Calu3 (cell line): ENCODE results near the gene KRT6A. TPM values are rescaled to one million over a fixed set of nuclear protein-coding genes. Genes with fewer than 3 reads are reported as not detected.
"Not testable (repeated sequence)": the region's sequence is repeated elsewhere in the genome, so short reads cannot be mapped to it uniquely, and the experiment has no call there.

ENCODE experiments used
- BruUV-seq: library from RNA; stranded (reverse); fragments of 400-500 nt; replicated peaks from 2 replicates; lab custom pipeline; 2021; lab: Mats Ljungman, UMichigan
- CTCF ChIA-PET: fragments of 300-600 bp; sonication (Branson Sonifier 250); formaldehyde crosslinking; loops from one replicate; lab custom pipeline; 2022; ENCODE audit warnings: antibody characterized with exemption; lab: Charles Lee
- DNase-seq: peaks from one replicate; pipeline ENCODE4 v3.0.0; 2022
- H3K27ac Mint-ChIP-seq: one replicate; pipeline ENCODE4 v1.8.0; 2022; ENCODE audit warnings: mixed read lengths; ENCODE audit not compliant: unreplicated experiment
- H3K27me3 Mint-ChIP-seq: one replicate; pipeline ENCODE4 v1.8.0; 2022; ENCODE audit warnings: mixed read lengths; ENCODE audit not compliant: unreplicated experiment
- H3K36me3 Mint-ChIP-seq: one replicate; pipeline ENCODE4 v1.8.0; 2022; ENCODE audit warnings: mild to moderate bottlenecking, moderate library complexity, mixed read lengths; ENCODE audit not compliant: insufficient read depth, unreplicated experiment
- H3K4me1 Mint-ChIP-seq: one replicate; pipeline ENCODE4 v1.8.0; 2022; ENCODE audit warnings: mild to moderate bottlenecking, low read depth, mixed read lengths; ENCODE audit not compliant: unreplicated experiment
- H3K4me3 Mint-ChIP-seq: one replicate; pipeline ENCODE4 v1.8.0; 2022; ENCODE audit warnings: mild to moderate bottlenecking, low read depth, moderate library complexity, mixed read lengths; ENCODE audit not compliant: unreplicated experiment
- H3K9me3 Mint-ChIP-seq: one replicate; pipeline ENCODE4 v1.8.0; 2022; ENCODE audit warnings: low read depth, mixed read lengths; ENCODE audit not compliant: unreplicated experiment
- intact Hi-C: fragments of 100-400 bp; cut with micrococcal nuclease; formaldehyde crosslinking; loops from one replicate; pipeline ENCODE4 v1.10.0; 2022; ENCODE audit not compliant: unreplicated experiment
- total RNA-seq: library from RNA; stranded (reverse); gene quantifications from 2 replicates; pipeline ENCODE4 v1.2.3, GENCODE V29; 2022
- TF ChIP-seq, protein P1 (sequence below): fragments of 200-600 bp; IDR thresholded peaks from one replicate; pipeline ENCODE4 v1.8.0; 2022; ENCODE audit warnings: antibody characterized with exemption; ENCODE audit not compliant: unreplicated experiment

Gene KRT6A
- total RNA-seq, 1 experiment from 2014 or later = 0.24 TPM

DNA sequence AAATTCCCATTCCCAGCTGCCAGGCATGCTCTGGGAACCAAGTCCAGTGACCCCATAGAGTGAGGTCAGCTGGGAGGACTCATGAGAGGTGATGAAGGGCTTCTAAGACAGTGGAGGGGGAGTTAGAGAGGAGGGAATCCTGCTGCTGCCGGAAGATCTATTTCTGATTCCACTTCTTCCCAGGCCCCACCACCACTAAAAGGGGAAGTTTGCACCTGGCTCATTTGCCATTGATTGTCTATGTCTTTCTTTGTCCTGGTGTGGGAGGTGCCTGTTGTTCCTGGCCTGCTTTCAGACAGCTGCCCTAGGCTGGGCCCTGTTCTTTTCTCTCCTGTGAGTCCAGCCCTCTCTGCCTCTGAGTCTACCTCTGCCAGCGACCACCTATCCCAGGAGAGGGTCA lies 3.0 kb upstream of the KRT6A start:
- CTCF ChIA-PET = no interaction called here
- Mint-ChIP-seq H3K4me1 (peaks cover 7% of the 10 kb centered on the region), H3K4me3 (no peak overlapping the region), H3K27ac (no peak overlapping the region), H3K36me3 (no peaks in the 10 kb centered on the region), H3K27me3 (peaks cover 77% of the 10 kb centered on the region), H3K9me3 (no peaks in the 10 kb centered on the region)
- intact Hi-C loops = no loop called here
- no peak for DNase-seq
- TF ChIP-seq, protein P1, sequence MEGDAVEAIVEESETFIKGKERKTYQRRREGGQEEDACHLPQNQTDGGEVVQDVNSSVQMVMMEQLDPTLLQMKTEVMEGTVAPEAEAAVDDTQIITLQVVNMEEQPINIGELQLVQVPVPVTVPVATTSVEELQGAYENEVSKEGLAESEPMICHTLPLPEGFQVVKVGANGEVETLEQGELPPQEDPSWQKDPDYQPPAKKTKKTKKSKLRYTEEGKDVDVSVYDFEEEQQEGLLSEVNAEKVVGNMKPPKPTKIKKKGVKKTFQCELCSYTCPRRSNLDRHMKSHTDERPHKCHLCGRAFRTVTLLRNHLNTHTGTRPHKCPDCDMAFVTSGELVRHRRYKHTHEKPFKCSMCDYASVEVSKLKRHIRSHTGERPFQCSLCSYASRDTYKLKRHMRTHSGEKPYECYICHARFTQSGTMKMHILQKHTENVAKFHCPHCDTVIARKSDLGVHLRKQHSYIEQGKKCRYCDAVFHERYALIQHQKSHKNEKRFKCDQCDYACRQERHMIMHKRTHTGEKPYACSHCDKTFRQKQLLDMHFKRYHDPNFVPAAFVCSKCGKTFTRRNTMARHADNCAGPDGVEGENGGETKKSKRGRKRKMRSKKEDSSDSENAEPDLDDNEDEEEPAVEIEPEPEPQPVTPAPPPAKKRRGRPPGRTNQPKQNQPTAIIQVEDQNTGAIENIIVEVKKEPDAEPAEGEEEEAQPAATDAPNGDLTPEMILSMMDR = no peak
- BruUV-seq = no TSS peak

DNA sequence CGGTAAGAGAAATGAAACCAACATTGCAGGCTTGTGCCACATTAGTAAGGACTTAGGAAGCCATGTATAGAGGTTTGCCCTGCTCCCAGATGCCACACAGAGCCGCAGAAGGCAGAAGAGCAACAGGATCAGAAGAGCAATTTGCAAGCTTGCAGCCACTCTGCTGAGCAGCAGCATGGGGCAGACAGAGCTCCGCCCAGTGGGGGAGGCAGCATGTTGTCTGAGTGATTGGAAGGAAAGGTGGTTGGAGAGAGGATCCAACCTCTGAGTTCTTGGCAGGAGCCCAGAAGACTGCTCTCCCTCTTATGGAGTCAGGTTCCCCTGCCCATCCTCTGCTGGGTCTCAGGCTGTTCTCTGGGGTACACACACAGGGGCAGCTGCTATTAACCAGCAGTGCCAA lies 2.3 kb upstream of the KRT6A start:
- peaks cover under 1% of the 10 kb centered on the region for H3K4me1 Mint-ChIP-seq
- no peaks in the 10 kb centered on the region for H3K9me3 Mint-ChIP-seq
- H3K4me3 Mint-ChIP-seq = no peak overlapping the region
- TF ChIP-seq, protein P1 = no peak
- no peaks in the 10 kb centered on the region for H3K36me3 Mint-ChIP-seq
- H3K27me3 Mint-ChIP-seq = peaks cover 84% of the 10 kb centered on the region
- BruUV-seq = no TSS peak
- intact Hi-C loops = no loop called here
- no peak for DNase-seq
- CTCF ChIA-PET = no interaction called here
- no peak overlapping the region for H3K27ac Mint-ChIP-seq

DNA sequence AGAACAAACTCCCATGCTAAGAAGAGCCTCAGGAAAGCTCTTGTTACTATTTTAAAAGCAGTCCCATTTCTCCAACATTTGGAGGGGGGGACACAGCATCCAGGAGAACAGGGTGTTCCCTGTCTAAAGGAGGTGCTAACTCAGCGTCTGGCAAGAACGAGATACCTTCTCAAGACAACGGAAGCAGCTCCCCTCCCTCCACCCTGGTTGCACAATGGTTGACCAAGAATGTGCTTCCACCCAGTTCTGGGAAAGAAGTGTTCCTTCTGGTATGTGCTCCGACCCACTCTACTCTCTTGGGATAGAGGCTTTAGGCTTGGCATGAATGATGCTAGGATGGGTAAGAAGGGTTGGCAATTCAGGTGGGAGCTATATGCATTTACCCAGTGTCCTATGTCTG lies 1.5 kb upstream of the KRT6A start:
- Mint-ChIP-seq H3K9me3 (no peaks in the 10 kb centered on the region), H3K4me3 (no peak overlapping the region), H3K27ac (no peak overlapping the region), H3K4me1 (no peaks in the 10 kb centered on the region), H3K36me3 (no peaks in the 10 kb centered on the region), H3K27me3 (peaks cover 93% of the 10 kb centered on the region)
- TF ChIP-seq, protein P1 = no peak
- no peak for DNase-seq
- CTCF ChIA-PET = no interaction called here
- intact Hi-C loops = no loop called here
- BruUV-seq = no TSS peak

DNA sequence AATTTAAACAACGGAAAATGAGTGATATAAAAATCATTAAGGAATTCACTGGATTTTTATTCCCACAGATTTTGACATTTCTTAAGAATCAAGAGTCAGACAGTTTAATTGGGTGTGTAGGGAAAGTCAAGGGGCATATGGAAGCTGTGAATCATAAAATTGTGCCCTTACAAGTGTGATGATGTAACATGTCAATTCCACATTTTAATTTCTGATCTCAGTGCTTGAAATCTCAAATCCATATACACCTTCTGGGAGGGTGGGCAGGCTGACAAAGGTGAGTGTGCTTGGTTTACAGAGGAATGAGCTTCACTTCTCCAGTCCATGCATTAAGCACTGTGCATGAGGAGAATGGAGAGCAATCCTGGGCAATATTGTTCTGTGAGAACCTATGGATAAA lies 1.0 kb upstream of the KRT6A start:
- TF ChIP-seq, protein P1 = no peak
- Mint-ChIP-seq H3K9me3 (no peaks in the 10 kb centered on the region), H3K4me3 (no peak overlapping the region), H3K36me3 (no peaks in the 10 kb centered on the region), H3K4me1 (no peaks in the 10 kb centered on the region), H3K27ac (no peak overlapping the region), H3K27me3 (peaks cover 97% of the 10 kb centered on the region)
- intact Hi-C loops = no loop called here
- CTCF ChIA-PET = no interaction called here
- no peak for DNase-seq
- no TSS peak for BruUV-seq

DNA sequence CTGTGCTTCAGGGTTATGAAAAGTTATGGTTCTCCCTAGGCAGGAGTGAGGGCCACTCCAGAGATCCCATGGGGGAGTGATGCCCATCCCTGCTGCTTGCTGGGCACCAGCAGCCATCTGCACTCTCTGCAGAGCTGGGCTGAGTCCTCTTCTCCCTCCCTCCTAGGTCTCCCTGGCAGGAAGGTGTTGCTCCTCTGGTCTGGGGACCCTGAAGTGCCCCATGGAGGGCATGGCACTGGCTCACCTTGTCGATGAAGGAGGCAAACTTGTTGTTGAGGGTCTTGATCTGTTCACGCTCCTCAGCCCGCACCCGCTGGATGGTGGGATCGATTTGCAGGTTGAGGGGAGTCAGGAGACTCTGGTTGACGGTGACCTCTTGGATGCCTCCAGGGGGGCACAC lies 652 bp downstream of the KRT6A start:
- H3K4me3 Mint-ChIP-seq, BruUV-seq, H3K9me3 Mint-ChIP-seq, CTCF ChIA-PET, H3K4me1 Mint-ChIP-seq, H3K27ac Mint-ChIP-seq, H3K36me3 Mint-ChIP-seq, DNase-seq, intact Hi-C loops: not testable (repeated sequence)
- peaks cover 98% of the 10 kb centered on the region for H3K27me3 Mint-ChIP-seq

DNA sequence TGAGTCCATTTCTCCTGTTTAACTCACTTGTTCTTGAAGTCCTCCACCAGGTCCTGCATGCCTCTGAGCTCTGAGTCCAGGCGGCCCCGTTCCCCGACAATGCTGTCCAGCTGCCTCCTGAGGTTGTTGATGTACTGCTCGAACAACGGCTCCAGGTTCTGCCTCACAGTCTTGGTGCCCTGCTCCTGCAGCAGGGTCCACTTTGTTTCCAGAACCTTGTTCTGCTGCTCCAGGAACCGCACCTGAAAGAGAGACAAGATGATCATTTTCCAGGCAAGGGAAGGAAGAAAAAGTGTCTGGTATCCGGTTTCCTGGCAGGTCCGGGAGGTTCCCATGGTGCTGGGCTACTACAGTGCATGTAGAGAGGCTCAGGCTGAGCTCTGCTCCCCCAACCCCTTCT lies 1.6 kb downstream of the KRT6A start:
- CTCF ChIA-PET, intact Hi-C loops, H3K4me1 Mint-ChIP-seq, BruUV-seq, H3K4me3 Mint-ChIP-seq, DNase-seq, H3K27ac Mint-ChIP-seq, H3K9me3 Mint-ChIP-seq, H3K36me3 Mint-ChIP-seq: not testable (repeated sequence)
- peaks cover 96% of the 10 kb centered on the region for H3K27me3 Mint-ChIP-seq
